Psoas muscle (tissue), 8 donors: ENCODE data around the gene GTSF1L. TPM values are rescaled to one million over a fixed set of nuclear protein-coding genes. Genes with fewer than 3 reads are reported as not detected.

Source experiments
- ATAC-seq, 4 donors: fragments of 200-7000 bp; cut with Tn5 transposase; one replicate each; pipeline ENCODE4 v1.9.1; 2020; ENCODE audit warnings: moderate library complexity in 3 of 4, mild to moderate bottlenecking in 2 of 4
- DNase-seq, 2 donors: peaks; one replicate each; pipeline ENCODE4 v3.0.0-alpha.2; 2020
- H3K27ac ChIP-seq: fragments of 200-600 bp; one replicate; pipeline ENCODE4 v1.8.0; 2022
- H3K27me3 ChIP-seq, 3 donors: fragments of 200-600 bp in 1 of 3; one replicate each; pipeline versions ENCODE4 v1.6.1 to v1.8.0; 2013 to 2022; ENCODE audit warnings: low read length in 2 of 3, mild to moderate bottlenecking in 2 of 3, moderate library complexity in 1 of 3; ENCODE audit not compliant: insufficient read depth in 3 of 3
- H3K36me3 ChIP-seq, 2 donors: fragments of 200-600 bp in 1 of 2; one replicate each; pipeline versions ENCODE4 v1.6.1 to v1.8.0; 2013 to 2022; ENCODE audit warnings: low read depth in 1 of 2, mild to moderate bottlenecking in 1 of 2, moderate library complexity in 1 of 2; ENCODE audit not compliant: insufficient read depth in 1 of 2
- H3K4me1 ChIP-seq: fragments of 200-600 bp; one replicate; pipeline ENCODE4 v1.8.0; 2022
- H3K4me3 ChIP-seq: fragments of 200-600 bp; one replicate; pipeline ENCODE4 v1.8.0; 2022; ENCODE audit warnings: mild to moderate bottlenecking
- H3K9me3 ChIP-seq: fragments of 200-600 bp; one replicate; pipeline ENCODE4 v1.8.0; 2022
- WGBS, 3 donors: extraction: QIAGEN DNeasy Blood & Tissue Kit; methylation state at CpG; one replicate each; pipeline versions ENCODE4 v1.1.6 to v1.1.7; 2013; 5-methylcytosine and 5-hydroxymethylcytosine counted together
- intact Hi-C, 2 donors: fragments of 100-400 bp; cut with DNase I; formaldehyde crosslinking; loops; one replicate each; pipeline versions ENCODE4 v1.11.0 to v1.14.2; 2022
- polyA plus RNA-seq, 3 donors: library from polyadenylated mRNA; stranded (reverse); fragments of 200-250 nt; gene quantifications; one replicate each; pipeline ENCODE4 v1.2.3, GENCODE V29; 2013
- total RNA-seq, 4 donors: library from RNA; stranded (reverse); fragmentation: NEBNext Ultra II Directional in 2 of 4; extraction: Animal tissue kit (Norgen Biotek cat#: 25700) in 2 of 4; gene quantifications; one replicate each; pipeline versions ENCODE4 v1.2.1 to v1.2.4, GENCODE V29; 2021 to 2023
- TF ChIP-seq, protein P1 (sequence below): fragments of 200-600 bp; IDR thresholded peaks from one replicate; pipeline ENCODE4 v1.8.0; 2022; ENCODE audit warnings: antibody characterized with exemption
- donor health status: healthy with polysubstance abuse.
- donor health status: DM: no; HTN: no; CAD: no; lungs with moderate emphysema.
- donor health status: Bipolar disorder and iron deficiency.
- donor health status: healthy.
- donor health status: DM: yes; HTN: yes; CAD: no.
- donor health status: DM: no; HTN: no; CAD: no.
- donor health status: DM: no; HTN: no; CAD: no.
- donor health status: DM: yes; HTN: yes; CAD: no.

The GTSF1L gene
- total and polyA plus RNA-seq, 7 donors = not detected

DNA sequence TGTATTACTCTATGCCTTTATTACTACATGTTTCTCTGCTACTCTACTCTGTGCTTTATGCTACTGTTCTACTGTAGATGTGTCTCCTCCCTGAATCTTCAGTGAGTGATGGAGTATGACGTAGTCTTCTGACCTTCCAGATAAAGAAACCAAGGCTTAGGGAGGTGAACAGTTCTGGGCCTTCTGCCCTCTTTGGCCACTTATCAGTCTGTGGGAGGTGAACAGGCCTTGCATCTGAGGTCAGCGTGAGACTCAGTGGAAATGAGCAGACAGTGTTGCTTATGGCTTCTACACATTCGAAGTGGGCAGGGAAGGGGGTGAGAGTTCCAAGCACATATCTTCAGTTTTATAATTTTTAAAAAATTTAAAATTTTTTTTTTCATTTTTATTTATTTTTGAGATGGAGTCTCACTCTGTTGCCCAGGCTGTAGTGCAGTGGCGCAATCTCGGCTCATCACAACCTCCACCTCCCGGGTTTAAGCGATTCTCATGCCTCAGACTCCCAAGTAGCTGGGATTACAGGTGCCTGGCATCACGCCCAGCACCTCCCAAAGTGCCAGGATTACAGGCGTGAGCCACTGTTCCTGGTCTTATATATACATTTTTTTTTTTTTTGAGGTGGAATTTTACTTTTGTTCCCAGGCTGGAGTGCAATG is 35.7 kb downstream of the GTSF1L start:
- DNase-seq = no peak
- intact Hi-C loops = no loop called here
- H3K27me3 ChIP-seq = no peaks in the 10 kb centered on the region
- no peak for ATAC-seq
- H3K36me3 ChIP-seq = no peaks in the 10 kb centered on the region
- WGBS, 3 donors = 82 to 89% (median 89%) methylated on average over 9 of the region's 9 CpGs
- H3K4me1 ChIP-seq = no peaks in the 10 kb centered on the region
- no peak overlapping the region for H3K27ac ChIP-seq
- H3K4me3 ChIP-seq = no peak overlapping the region
- no peaks in the 10 kb centered on the region for H3K9me3 ChIP-seq
- TF ChIP-seq, protein P1, sequence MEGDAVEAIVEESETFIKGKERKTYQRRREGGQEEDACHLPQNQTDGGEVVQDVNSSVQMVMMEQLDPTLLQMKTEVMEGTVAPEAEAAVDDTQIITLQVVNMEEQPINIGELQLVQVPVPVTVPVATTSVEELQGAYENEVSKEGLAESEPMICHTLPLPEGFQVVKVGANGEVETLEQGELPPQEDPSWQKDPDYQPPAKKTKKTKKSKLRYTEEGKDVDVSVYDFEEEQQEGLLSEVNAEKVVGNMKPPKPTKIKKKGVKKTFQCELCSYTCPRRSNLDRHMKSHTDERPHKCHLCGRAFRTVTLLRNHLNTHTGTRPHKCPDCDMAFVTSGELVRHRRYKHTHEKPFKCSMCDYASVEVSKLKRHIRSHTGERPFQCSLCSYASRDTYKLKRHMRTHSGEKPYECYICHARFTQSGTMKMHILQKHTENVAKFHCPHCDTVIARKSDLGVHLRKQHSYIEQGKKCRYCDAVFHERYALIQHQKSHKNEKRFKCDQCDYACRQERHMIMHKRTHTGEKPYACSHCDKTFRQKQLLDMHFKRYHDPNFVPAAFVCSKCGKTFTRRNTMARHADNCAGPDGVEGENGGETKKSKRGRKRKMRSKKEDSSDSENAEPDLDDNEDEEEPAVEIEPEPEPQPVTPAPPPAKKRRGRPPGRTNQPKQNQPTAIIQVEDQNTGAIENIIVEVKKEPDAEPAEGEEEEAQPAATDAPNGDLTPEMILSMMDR = no peak

DNA sequence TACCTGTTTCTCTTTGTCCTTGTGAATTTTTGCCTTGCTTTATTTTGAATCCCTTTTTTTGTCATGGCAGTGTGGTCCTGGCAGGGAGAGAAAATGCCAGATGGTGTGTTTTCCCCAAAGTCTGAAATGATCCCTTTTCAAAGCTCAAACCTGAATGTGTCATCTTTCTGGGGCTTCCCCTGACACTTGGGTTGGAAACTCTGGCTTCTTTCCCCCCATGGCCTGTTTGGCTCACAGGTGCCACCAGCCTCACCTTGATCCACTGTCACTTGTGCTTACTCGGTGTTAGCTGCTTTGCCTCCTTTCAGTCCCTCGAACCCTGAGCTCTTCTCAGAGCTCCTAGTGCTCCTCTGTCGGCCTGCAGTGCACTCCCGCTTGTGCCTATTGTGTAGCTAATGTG is 37.6 kb downstream of the GTSF1L start:
- Histone ChIP-seq H3K9me3 (no peaks in the 10 kb centered on the region), H3K4me1 (no peaks in the 10 kb centered on the region), H3K4me3 (no peak overlapping the region), H3K36me3 (no peaks in the 10 kb centered on the region), H3K27me3 (no peaks in the 10 kb centered on the region), H3K27ac (no peak overlapping the region)
- DNase-seq = no peak
- ATAC-seq = no peak
- WGBS, 3 donors = 88 to 93% (median 89%) methylated on average over 4 of the region's 4 CpGs
- intact Hi-C loops = no loop called here
- TF ChIP-seq, protein P1 = no peak

DNA sequence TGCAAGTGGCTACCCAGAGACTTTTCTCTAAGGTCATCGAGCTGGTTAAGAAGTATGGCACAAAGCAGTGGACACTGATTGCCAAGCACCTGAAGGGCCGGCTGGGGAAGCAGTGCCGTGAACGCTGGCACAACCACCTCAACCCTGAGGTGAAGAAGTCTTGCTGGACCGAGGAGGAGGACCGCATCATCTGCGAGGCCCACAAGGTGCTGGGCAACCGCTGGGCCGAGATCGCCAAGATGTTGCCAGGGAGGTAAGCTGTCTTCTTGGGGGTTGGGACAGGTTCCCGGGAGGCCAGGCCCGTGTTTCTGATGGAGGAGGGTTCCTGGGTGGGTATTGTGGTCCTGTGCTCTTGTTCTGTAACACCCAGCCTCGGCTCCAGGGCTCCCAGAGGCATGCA is 40.0 kb downstream of the GTSF1L start:
- intact Hi-C loops = no loop called here
- H3K9me3 ChIP-seq = no peaks in the 10 kb centered on the region
- H3K27me3 ChIP-seq = peaks cover 0 to 3% (median 0%) of the 10 kb centered on the region in 3 donors
- no peaks in the 10 kb centered on the region for H3K36me3 ChIP-seq
- no peak for ATAC-seq
- no peak for DNase-seq
- TF ChIP-seq, protein P1 = no peak
- no peak overlapping the region for H3K4me3 ChIP-seq
- no peaks in the 10 kb centered on the region for H3K4me1 ChIP-seq
- H3K27ac ChIP-seq = no peak overlapping the region
- 91 to 94% (median 94%) methylated on average over 13 of the region's 13 CpGs for WGBS, 3 donors

DNA sequence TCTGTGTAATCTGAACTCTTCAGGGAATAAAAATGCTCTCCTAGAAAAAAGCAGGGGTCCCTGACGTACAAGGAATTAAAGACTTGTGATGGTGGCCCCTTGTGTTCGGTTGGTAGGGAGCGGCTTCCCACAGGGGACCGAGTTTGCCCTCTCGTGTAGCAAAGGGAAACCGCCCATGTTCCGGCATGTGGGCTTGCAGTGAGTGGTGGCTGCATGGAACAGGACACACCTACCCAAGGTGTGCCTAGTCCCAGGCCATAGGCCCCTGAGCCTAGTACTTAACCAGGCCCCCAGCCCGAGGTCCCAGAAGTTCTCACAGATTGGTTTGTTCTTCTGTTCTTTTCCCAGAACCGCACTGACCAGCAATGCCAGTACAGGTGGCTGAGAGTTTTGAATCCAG is 44.4 kb downstream of the GTSF1L start:
- H3K36me3 ChIP-seq = no peaks in the 10 kb centered on the region
- TF ChIP-seq, protein P1 = no peak
- WGBS, 3 donors = 94 to 97% (median 94%) methylated on average over 9 of the region's 9 CpGs
- ATAC-seq = no peak
- no peak overlapping the region for H3K27ac ChIP-seq
- no peak for DNase-seq
- intact Hi-C loops = no loop called here
- no peaks in the 10 kb centered on the region for H3K9me3 ChIP-seq
- no peaks in the 10 kb centered on the region for H3K4me1 ChIP-seq
- peaks cover 0 to 3% (median 0%) of the 10 kb centered on the region in 3 donors for H3K27me3 ChIP-seq
- no peak overlapping the region for H3K4me3 ChIP-seq

DNA sequence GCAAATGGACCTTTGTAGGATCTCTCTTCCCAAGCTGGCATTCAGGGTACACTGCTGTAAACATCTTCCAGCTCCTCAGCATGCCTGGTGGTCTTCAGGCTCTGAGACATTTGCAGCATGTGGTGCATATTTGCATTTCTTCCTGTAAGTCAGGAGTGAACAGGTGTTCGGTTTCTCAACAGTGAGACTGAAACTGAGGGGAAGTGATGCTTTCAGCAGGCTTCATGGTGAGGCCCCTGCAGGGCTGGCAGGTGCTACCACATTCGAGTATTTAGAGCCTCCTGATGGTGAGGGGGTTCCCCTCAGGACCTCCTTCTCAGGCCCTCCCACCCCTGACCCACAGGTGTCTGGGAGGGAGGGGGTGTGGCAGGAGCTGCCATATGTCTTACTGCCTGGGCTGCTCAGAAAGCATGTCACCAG is 44.8 kb downstream of the GTSF1L start:
- DNase-seq (no peak), ATAC-seq (no peak)
- Histone ChIP-seq H3K4me3 (no peak overlapping the region), H3K9me3 (no peaks in the 10 kb centered on the region), H3K27me3 (peaks cover 0 to 3% (median 0%) of the 10 kb centered on the region in 3 donors), H3K27ac (no peak overlapping the region), H3K36me3 (no peaks in the 10 kb centered on the region), H3K4me1 (no peaks in the 10 kb centered on the region)
- intact Hi-C loops = no loop called here
- 35 to 46% (median 42%) methylated on average over 2 of the region's 2 CpGs for WGBS, 3 donors
- TF ChIP-seq, protein P1 = no peak
